Measurements from ENCODE around the gene C2orf92.
A peak's percentile ranks its signal among the peaks of the same experiment; 100 is the strongest.

C2orf92 gene

GRCh38 chr2:97697252-97698235 is 28.0 kb downstream of the C2orf92 start:
- H3K4me3 Mint-ChIP-seq = no peak overlapping the region
- H3K9me3 Mint-ChIP-seq = no peaks in the 10 kb centered on the region
- peaks cover 10% of the 10 kb centered on the region for H3K4me1 Mint-ChIP-seq (ENCODE audit: low read depth)
- DNase-seq = peak; percentile 95
- H3K27me3 Mint-ChIP-seq = no peaks in the 10 kb centered on the region
- no peaks in the 10 kb centered on the region for H3K36me3 Mint-ChIP-seq (ENCODE audit: low read depth)
- no peak overlapping the region for H3K27ac Mint-ChIP-seq

- Mint-ChIP-seq H3K9me3 (no peaks in the 10 kb centered on the region), H3K27ac (no peak overlapping the region), H3K4me3 (no peak overlapping the region), H3K27me3 (no peaks in the 10 kb centered on the region), H3K4me1 (ENCODE audit: low read depth) (peaks cover 10% of the 10 kb centered on the region), H3K36me3 (ENCODE audit: low read depth) (no peaks in the 10 kb centered on the region)
- no peak for DNase-seq
These were observed 29.0 kb downstream of the C2orf92 start for GRCh38 chr2:97698530-97698929.

- peak; percentile 75 for DNase-seq
- Mint-ChIP-seq H3K4me3 (no peak overlapping the region), H3K9me3 (no peaks in the 10 kb centered on the region), H3K27me3 (no peaks in the 10 kb centered on the region), H3K4me1 (ENCODE audit: low read depth) (peaks cover 10% of the 10 kb centered on the region), H3K27ac (no peak overlapping the region), H3K36me3 (ENCODE audit: low read depth) (no peaks in the 10 kb centered on the region)
These were observed 30.4 kb downstream of the C2orf92 start for GRCh38 chr2:97699765-97700444.

- Mint-ChIP-seq H3K4me3 (no peak overlapping the region), H3K27ac (no peak overlapping the region), H3K27me3 (no peaks in the 10 kb centered on the region), H3K9me3 (no peaks in the 10 kb centered on the region), H3K36me3 (ENCODE audit: low read depth) (no peaks in the 10 kb centered on the region), H3K4me1 (ENCODE audit: low read depth) (peaks cover 10% of the 10 kb centered on the region)
- no peak for DNase-seq
These were observed 31.7 kb downstream of the C2orf92 start for GRCh38 chr2:97701186-97701585.

GRCh38 chr2:97701851-97702465 is 32.4 kb downstream of the C2orf92 start:
- no peaks in the 10 kb centered on the region for H3K9me3 Mint-ChIP-seq
- no peak overlapping the region for H3K4me3 Mint-ChIP-seq
- peaks cover 9% of the 10 kb centered on the region for H3K4me1 Mint-ChIP-seq (ENCODE audit: low read depth)
- no peaks in the 10 kb centered on the region for H3K27me3 Mint-ChIP-seq
- H3K27ac Mint-ChIP-seq = no peak overlapping the region
- no peaks in the 10 kb centered on the region for H3K36me3 Mint-ChIP-seq (ENCODE audit: low read depth)
- no peak for DNase-seq

- H3K36me3 Mint-ChIP-seq (ENCODE audit: low read depth) = no peaks in the 10 kb centered on the region
- no peaks in the 10 kb centered on the region for H3K9me3 Mint-ChIP-seq
- no peak overlapping the region for H3K4me3 Mint-ChIP-seq
- no peaks in the 10 kb centered on the region for H3K27me3 Mint-ChIP-seq
- DNase-seq = no peak
- H3K4me1 Mint-ChIP-seq (ENCODE audit: low read depth) = peaks cover 6% of the 10 kb centered on the region
- no peak overlapping the region for H3K27ac Mint-ChIP-seq
These were observed 33.4 kb downstream of the C2orf92 start for GRCh38 chr2:97702731-97703470.

GRCh38 chr2:97703741-97704140 is 34.2 kb downstream of the C2orf92 start:
- H3K4me3 Mint-ChIP-seq = no peak overlapping the region
- H3K9me3 Mint-ChIP-seq = no peaks in the 10 kb centered on the region
- no peak overlapping the region for H3K27ac Mint-ChIP-seq
- no peak for DNase-seq
- no peaks in the 10 kb centered on the region for H3K36me3 Mint-ChIP-seq (ENCODE audit: low read depth)
- no peaks in the 10 kb centered on the region for H3K27me3 Mint-ChIP-seq
- peaks cover 6% of the 10 kb centered on the region for H3K4me1 Mint-ChIP-seq (ENCODE audit: low read depth)

GRCh38 chr2:97704989-97705388 is 35.5 kb downstream of the C2orf92 start:
- Mint-ChIP-seq H3K27ac (no peak overlapping the region), H3K9me3 (no peaks in the 10 kb centered on the region), H3K4me3 (no peak overlapping the region), H3K36me3 (ENCODE audit: low read depth) (peaks cover under 1% of the 10 kb centered on the region), H3K27me3 (no peaks in the 10 kb centered on the region), H3K4me1 (ENCODE audit: low read depth) (peaks cover 8% of the 10 kb centered on the region)
- DNase-seq = no peak

GRCh38 chr2:97706112-97706511 is 36.6 kb downstream of the C2orf92 start:
- Mint-ChIP-seq H3K27me3 (no peaks in the 10 kb centered on the region), H3K4me1 (ENCODE audit: low read depth) (peaks cover 12% of the 10 kb centered on the region), H3K9me3 (no peaks in the 10 kb centered on the region), H3K36me3 (ENCODE audit: low read depth) (peaks cover 2% of the 10 kb centered on the region), H3K4me3 (no peak overlapping the region), H3K27ac (no peak overlapping the region)
- peak; percentile 11 for DNase-seq

- Mint-ChIP-seq H3K27ac (no peak overlapping the region), H3K36me3 (ENCODE audit: low read depth) (peaks cover 2% of the 10 kb centered on the region), H3K27me3 (no peaks in the 10 kb centered on the region), H3K4me1 (ENCODE audit: low read depth) (peaks cover 19% of the 10 kb centered on the region), H3K4me3 (no peak overlapping the region), H3K9me3 (no peaks in the 10 kb centered on the region)
- DNase-seq = peak; percentile 6
These were observed 37.3 kb downstream of the C2orf92 start for GRCh38 chr2:97706708-97707345.

GRCh38 chr2:97707362-97708047 is 38.0 kb downstream of the C2orf92 start:
- peak; percentile 16 for DNase-seq
- Mint-ChIP-seq H3K4me1 (ENCODE audit: low read depth) (peaks cover 26% of the 10 kb centered on the region), H3K36me3 (ENCODE audit: low read depth) (peaks cover 2% of the 10 kb centered on the region), H3K27ac (no peak overlapping the region), H3K4me3 (no peak overlapping the region), H3K9me3 (no peaks in the 10 kb centered on the region), H3K27me3 (no peaks in the 10 kb centered on the region)

- peak; percentile 25 for DNase-seq
- no peak overlapping the region for H3K4me3 Mint-ChIP-seq
- H3K9me3 Mint-ChIP-seq = no peaks in the 10 kb centered on the region
- H3K36me3 Mint-ChIP-seq (ENCODE audit: low read depth) = peaks cover 2% of the 10 kb centered on the region
- no peak overlapping the region for H3K27ac Mint-ChIP-seq
- H3K27me3 Mint-ChIP-seq = no peaks in the 10 kb centered on the region
- H3K4me1 Mint-ChIP-seq (ENCODE audit: low read depth) = peaks cover 31% of the 10 kb centered on the region
These were observed 38.5 kb downstream of the C2orf92 start for GRCh38 chr2:97708048-97708380.

GRCh38 chr2:97708608-97709007 is 39.1 kb downstream of the C2orf92 start:
- no peak overlapping the region for H3K27ac Mint-ChIP-seq
- no peaks in the 10 kb centered on the region for H3K9me3 Mint-ChIP-seq
- H3K4me1 Mint-ChIP-seq (ENCODE audit: low read depth) = peaks cover 36% of the 10 kb centered on the region
- no peaks in the 10 kb centered on the region for H3K27me3 Mint-ChIP-seq
- peak; percentile 23 for DNase-seq
- peaks cover 6% of the 10 kb centered on the region for H3K36me3 Mint-ChIP-seq (ENCODE audit: low read depth)
- H3K4me3 Mint-ChIP-seq = no peak overlapping the region

All from activated T-cell treated with anti-CD3 and anti-CD28 coated beads, Interleukin-2, amount 50 U/mL, for 24 hours (primary cell).